ENCODE results near the gene MAGEF1. TPM values are rescaled to one million over a fixed set of nuclear protein-coding genes. Genes with fewer than 3 reads are reported as not detected.
A peak's percentile ranks its signal among the peaks of the same experiment; 100 is the strongest.

The MAGEF1 gene
- total and polyA plus RNA-seq, 11 donors = 24.7 to 36.4 (median 31.8) TPM

- Histone ChIP-seq H3K9me3 (no peaks in the 10 kb centered on the region), H3K27me3 (no peaks in the 10 kb centered on the region), H3K4me3 (no peak overlapping the region), H3K27ac (no peak overlapping the region), H3K4me1 (peaks cover 0 to 27% (median 3%) of the 10 kb centered on the region in 12 donors), H3K36me3 (no peaks in the 10 kb centered on the region)
- DNase-seq = no peak
- intact Hi-C loops (cut with DNase I) = no loop called here
- WGBS, 4 donors = 76 to 87% (median 79%) methylated on average over 8 of the region's 8 CpGs
- TF ChIP-seq, protein P1, sequence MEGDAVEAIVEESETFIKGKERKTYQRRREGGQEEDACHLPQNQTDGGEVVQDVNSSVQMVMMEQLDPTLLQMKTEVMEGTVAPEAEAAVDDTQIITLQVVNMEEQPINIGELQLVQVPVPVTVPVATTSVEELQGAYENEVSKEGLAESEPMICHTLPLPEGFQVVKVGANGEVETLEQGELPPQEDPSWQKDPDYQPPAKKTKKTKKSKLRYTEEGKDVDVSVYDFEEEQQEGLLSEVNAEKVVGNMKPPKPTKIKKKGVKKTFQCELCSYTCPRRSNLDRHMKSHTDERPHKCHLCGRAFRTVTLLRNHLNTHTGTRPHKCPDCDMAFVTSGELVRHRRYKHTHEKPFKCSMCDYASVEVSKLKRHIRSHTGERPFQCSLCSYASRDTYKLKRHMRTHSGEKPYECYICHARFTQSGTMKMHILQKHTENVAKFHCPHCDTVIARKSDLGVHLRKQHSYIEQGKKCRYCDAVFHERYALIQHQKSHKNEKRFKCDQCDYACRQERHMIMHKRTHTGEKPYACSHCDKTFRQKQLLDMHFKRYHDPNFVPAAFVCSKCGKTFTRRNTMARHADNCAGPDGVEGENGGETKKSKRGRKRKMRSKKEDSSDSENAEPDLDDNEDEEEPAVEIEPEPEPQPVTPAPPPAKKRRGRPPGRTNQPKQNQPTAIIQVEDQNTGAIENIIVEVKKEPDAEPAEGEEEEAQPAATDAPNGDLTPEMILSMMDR (IDR thresholded peaks at IDR 0.05) = no peak
- TF ChIP-seq POLR2A (IDR thresholded peaks at IDR 0.05) = no peak
- ATAC-seq = no peak
These were observed 15.2 kb downstream of the MAGEF1 start for GRCh38 chr3:184696697-184697096.

- ATAC-seq = no peak
- Histone ChIP-seq H3K4me3 (no peak overlapping the region), H3K36me3 (no peaks in the 10 kb centered on the region), H3K4me1 (peaks cover 0 to 34% (median 11%) of the 10 kb centered on the region in 12 donors), H3K9me3 (no peaks in the 10 kb centered on the region), H3K27me3 (no peaks in the 10 kb centered on the region), H3K27ac (no peak overlapping the region)
- TF ChIP-seq POLR2A (IDR thresholded peaks at IDR 0.05) = no peak
- TF ChIP-seq, protein P1 (IDR thresholded peaks at IDR 0.05) = no peak
- 59 to 81% (median 74%) methylated on average over 3 of the region's 3 CpGs for WGBS, 4 donors
- intact Hi-C loops (cut with DNase I) = no loop called here
- DNase-seq = no peak
These were observed 17.1 kb downstream of the MAGEF1 start for GRCh38 chr3:184694716-184695115.

- H3K27ac ChIP-seq = peak overlapping the region in 1 of 12 donors; percentile 18
- intact Hi-C loops (cut with DNase I) = no loop called here
- H3K36me3 ChIP-seq = no peaks in the 10 kb centered on the region
- TF ChIP-seq, protein P1 (IDR thresholded peaks at IDR 0.05) = no peak
- TF ChIP-seq POLR2A (IDR thresholded peaks at IDR 0.05) = no peak
- DNase-seq (no peak), ATAC-seq (peak in 1 of 4 donors; percentile 46)
- no peaks in the 10 kb centered on the region for H3K9me3 ChIP-seq
- 80 to 89% (median 84%) methylated on average over 4 of the region's 4 CpGs for WGBS, 4 donors
- H3K27me3 ChIP-seq = no peaks in the 10 kb centered on the region
- H3K4me3 ChIP-seq = no peak overlapping the region
- peaks cover 0 to 34% (median 11%) of the 10 kb centered on the region in 12 donors for H3K4me1 ChIP-seq
These were observed 17.7 kb downstream of the MAGEF1 start for GRCh38 chr3:184694133-184694665.

- H3K4me3 ChIP-seq = no peak overlapping the region
- peaks cover 0 to 42% (median 13%) of the 10 kb centered on the region in 12 donors for H3K4me1 ChIP-seq
- H3K9me3 ChIP-seq = no peaks in the 10 kb centered on the region
- TF ChIP-seq POLR2A (IDR thresholded peaks at IDR 0.05) = no peak
- TF ChIP-seq, protein P1 (IDR thresholded peaks at IDR 0.05) = no peak
- no peaks in the 10 kb centered on the region for H3K36me3 ChIP-seq
- ATAC-seq (peak in 2 of 4 donors; percentile 31 to 33), DNase-seq (no peak)
- peak overlapping the region in 6 of 12 donors; percentile 9 to 59 (median 29) for H3K27ac ChIP-seq
- no peaks in the 10 kb centered on the region for H3K27me3 ChIP-seq
- intact Hi-C loops (cut with DNase I) = no loop called here
- 78 to 90% (median 79%) methylated on average over 16 of the region's 16 CpGs for WGBS, 4 donors
These were observed 18.6 kb downstream of the MAGEF1 start for GRCh38 chr3:184693011-184693975.
